ENCODE data around the gene CCSER2.
A peak's percentile ranks its signal among the peaks of the same experiment; 100 is the strongest.

The CCSER2 gene

DNA sequence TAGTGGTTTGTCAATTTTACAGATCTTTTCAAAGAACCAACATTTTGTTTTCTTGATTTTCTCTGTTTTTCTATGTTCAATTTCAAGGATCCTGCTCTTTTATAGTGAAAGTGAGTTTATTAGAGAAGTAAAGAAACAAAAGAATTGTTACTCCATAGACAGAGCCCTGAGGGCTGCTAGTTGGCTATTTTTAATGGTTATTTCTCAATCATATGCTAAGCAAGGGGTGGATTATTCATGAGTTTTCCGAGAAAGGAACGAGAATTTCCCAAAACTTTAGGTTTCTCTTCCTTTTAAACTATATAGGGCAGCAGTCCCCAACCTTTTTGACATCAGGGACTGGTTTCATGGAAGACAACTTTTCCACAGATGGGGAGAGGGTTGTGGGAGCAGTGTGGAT, 165.0 kb downstream of the CCSER2 start:
- TF ChIP-seq GLIS3 (CRISPR knock-in tag; IDR thresholded peaks at IDR 0.05) (no peak), ZFP30 (CRISPR knock-in tag; IDR thresholded peaks at IDR 0.05) (no peak), CSDC2 (CRISPR knock-in tag; IDR thresholded peaks at IDR 0.05) (no peak)
- ATAC-seq = no peak

- peak; percentile 96 for ATAC-seq
- TF ChIP-seq RARB (CRISPR knock-in tag; IDR thresholded peaks at IDR 0.05) = no peak
- no peak for TF ChIP-seq ARNTL (CRISPR knock-in tag; IDR thresholded peaks at IDR 0.05; ENCODE audit: borderline replicate concordance, low read depth)
- no peak for TF ChIP-seq PPARA (CRISPR knock-in tag; IDR thresholded peaks at IDR 0.05; ENCODE audit: borderline replicate concordance)
- TF ChIP-seq BACH2 (CRISPR knock-in tag; IDR thresholded peaks at IDR 0.05; ENCODE audit: borderline replicate concordance) = no peak
Measured at GRCh38 chr10:84493951-84494848, 165.8 kb downstream of the CCSER2 start.

- no peak; the same call in 2 of the 3 replicates for ATAC-seq
- TF ChIP-seq, protein P1, sequence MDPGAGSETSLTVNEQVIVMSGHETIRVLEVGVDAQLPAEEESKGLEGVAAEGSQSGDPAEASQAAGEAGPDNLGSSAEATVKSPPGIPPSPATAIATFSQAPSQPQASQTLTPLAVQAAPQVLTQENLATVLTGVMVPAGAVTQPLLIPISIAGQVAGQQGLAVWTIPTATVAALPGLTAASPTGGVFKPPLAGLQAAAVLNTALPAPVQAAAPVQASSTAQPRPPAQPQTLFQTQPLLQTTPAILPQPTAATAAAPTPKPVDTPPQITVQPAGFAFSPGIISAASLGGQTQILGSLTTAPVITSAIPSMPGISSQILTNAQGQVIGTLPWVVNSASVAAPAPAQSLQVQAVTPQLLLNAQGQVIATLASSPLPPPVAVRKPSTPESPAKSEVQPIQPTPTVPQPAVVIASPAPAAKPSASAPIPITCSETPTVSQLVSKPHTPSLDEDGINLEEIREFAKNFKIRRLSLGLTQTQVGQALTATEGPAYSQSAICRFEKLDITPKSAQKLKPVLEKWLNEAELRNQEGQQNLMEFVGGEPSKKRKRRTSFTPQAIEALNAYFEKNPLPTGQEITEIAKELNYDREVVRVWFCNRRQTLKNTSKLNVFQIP (CRISPR knock-in tag; IDR thresholded peaks at IDR 0.05; ENCODE audit: borderline replicate concordance, low read depth) = no peak
- no peak for TF ChIP-seq PPARA (CRISPR knock-in tag; IDR thresholded peaks at IDR 0.05; ENCODE audit: borderline replicate concordance)
- TF ChIP-seq ARNTL (CRISPR knock-in tag; IDR thresholded peaks at IDR 0.05; ENCODE audit: borderline replicate concordance, low read depth) = no peak
- TF ChIP-seq SNAI2 (CRISPR knock-in tag; IDR thresholded peaks at IDR 0.05) = no peak
- no peak for TF ChIP-seq ZFP30 (CRISPR knock-in tag; IDR thresholded peaks at IDR 0.05)
- no peak for TF ChIP-seq ESRRG (CRISPR knock-in tag; IDR thresholded peaks at IDR 0.05)
- no peak for TF ChIP-seq ZNF8 (CRISPR knock-in tag; IDR thresholded peaks at IDR 0.05)
- TF ChIP-seq, protein P2, sequence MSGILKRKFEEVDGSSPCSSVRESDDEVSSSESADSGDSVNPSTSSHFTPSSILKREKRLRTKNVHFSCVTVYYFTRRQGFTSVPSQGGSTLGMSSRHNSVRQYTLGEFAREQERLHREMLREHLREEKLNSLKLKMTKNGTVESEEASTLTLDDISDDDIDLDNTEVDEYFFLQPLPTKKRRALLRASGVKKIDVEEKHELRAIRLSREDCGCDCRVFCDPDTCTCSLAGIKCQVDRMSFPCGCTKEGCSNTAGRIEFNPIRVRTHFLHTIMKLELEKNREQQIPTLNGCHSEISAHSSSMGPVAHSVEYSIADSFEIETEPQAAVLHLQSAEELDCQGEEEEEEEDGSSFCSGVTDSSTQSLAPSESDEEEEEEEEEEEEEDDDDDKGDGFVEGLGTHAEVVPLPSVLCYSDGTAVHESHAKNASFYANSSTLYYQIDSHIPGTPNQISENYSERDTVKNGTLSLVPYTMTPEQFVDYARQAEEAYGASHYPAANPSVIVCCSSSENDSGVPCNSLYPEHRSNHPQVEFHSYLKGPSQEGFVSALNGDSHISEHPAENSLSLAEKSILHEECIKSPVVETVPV (CRISPR knock-in tag; IDR thresholded peaks at IDR 0.05) = no peak
- no peak for TF ChIP-seq TCF4 (CRISPR knock-in tag; IDR thresholded peaks at IDR 0.05; ENCODE audit: borderline replicate concordance)
- TF ChIP-seq ISL1 (CRISPR knock-in tag; IDR thresholded peaks at IDR 0.05) = no peak
- TF ChIP-seq ZC3H10 (CRISPR knock-in tag; IDR thresholded peaks at IDR 0.05) = no peak
- TF ChIP-seq PATZ1 (CRISPR knock-in tag; IDR thresholded peaks at IDR 0.05; ENCODE audit: borderline replicate concordance) = no peak
- no peak for TF ChIP-seq GLIS3 (CRISPR knock-in tag; IDR thresholded peaks at IDR 0.05)
- TF ChIP-seq ZNF565 (CRISPR knock-in tag; conservative IDR thresholded peaks at IDR 0.05; ENCODE audit: low read depth) = no peak
- no peak for TF ChIP-seq RARB (CRISPR knock-in tag; IDR thresholded peaks at IDR 0.05)
- no peak for TF ChIP-seq CSDC2 (CRISPR knock-in tag; IDR thresholded peaks at IDR 0.05)
- TF ChIP-seq TSHZ2 (CRISPR knock-in tag; IDR thresholded peaks at IDR 0.05) = no peak
- TF ChIP-seq BACH2 (CRISPR knock-in tag; IDR thresholded peaks at IDR 0.05; ENCODE audit: borderline replicate concordance) = no peak
- no peak for TF ChIP-seq ZNF70 (CRISPR knock-in tag; IDR thresholded peaks at IDR 0.05)
Measured at GRCh38 chr10:84494849-84495180, 166.4 kb downstream of the CCSER2 start.

- ATAC-seq = no peak
- TF ChIP-seq ZNF565 (CRISPR knock-in tag; conservative IDR thresholded peaks at IDR 0.05; ENCODE audit: low read depth) (no peak), TOX (CRISPR knock-in tag; IDR thresholded peaks at IDR 0.05; ENCODE audit: borderline replicate concordance) (no peak), ARNTL (CRISPR knock-in tag; IDR thresholded peaks at IDR 0.05; ENCODE audit: borderline replicate concordance, low read depth) (no peak), PATZ1 (CRISPR knock-in tag; IDR thresholded peaks at IDR 0.05; ENCODE audit: borderline replicate concordance) (no peak), ZNF70 (CRISPR knock-in tag; IDR thresholded peaks at IDR 0.05) (no peak), TSHZ2 (CRISPR knock-in tag; IDR thresholded peaks at IDR 0.05) (no peak), ZC3H10 (CRISPR knock-in tag; IDR thresholded peaks at IDR 0.05) (no peak), PPARA (CRISPR knock-in tag; IDR thresholded peaks at IDR 0.05; ENCODE audit: borderline replicate concordance) (no peak), OSR1 (CRISPR knock-in tag; IDR thresholded peaks at IDR 0.05) (no peak)
Measured at GRCh38 chr10:84497978-84498377, 169.6 kb downstream of the CCSER2 start.

Measured in SK-N-SH treated with all-trans-retinoic acid at 6 μM for 48 hours (cell line).